Ovary (tissue), 9 donors: ENCODE results near the gene DCST1. TPM values are rescaled to one million over a fixed set of nuclear protein-coding genes. Genes with fewer than 3 reads are reported as not detected.

Experiments used
- DNase-seq, 5 donors: peaks; one replicate each; pipeline ENCODE4 v3.0.0-alpha.2; 2019 to 2020
- H3K27ac ChIP-seq, 2 donors: fragments of 200-600 bp; one replicate each; pipeline versions ENCODE4 v1.5.1 to v1.8.0; 2019 to 2022
- H3K27me3 ChIP-seq: fragments of 200-600 bp; one replicate; pipeline ENCODE4 v1.8.0; 2022
- H3K36me3 ChIP-seq: fragments of 200-600 bp; sonication (generic); one replicate; pipeline ENCODE4 v1.5.1; 2019
- H3K4me1 ChIP-seq: one replicate; pipeline ENCODE4 v1.8.1; 2013; ENCODE audit warnings: mild to moderate bottlenecking, moderate library complexity; ENCODE audit not compliant: insufficient read depth
- H3K4me3 ChIP-seq: fragments of 200-600 bp; sonication (generic); one replicate; pipeline ENCODE4 v1.5.1; 2017
- H3K9me3 ChIP-seq, 2 donors: fragments of 200-600 bp in 1 of 2; sonication (generic) in 1 of 2; one replicate each; pipeline versions ENCODE4 v1.5.1 to v1.8.1; 2013 to 2019; ENCODE audit warnings: mild to moderate bottlenecking in 1 of 2, moderate library complexity in 1 of 2
- CTCF ChIP-seq, 3 donors: fragments of 450-650 bp in 2 of 3; fragments of 200-600 bp in 1 of 3; IDR thresholded peaks; one replicate each; pipeline versions ENCODE4 v1.5.1 to v1.8.0; 2016 to 2022; ENCODE audit warnings: antibody characterized with exemption in 3 of 3, mild to moderate bottlenecking in 1 of 3
- EP300 ChIP-seq: sonication (generic); formaldehyde crosslinking; IDR thresholded peaks from one replicate; pipeline ENCODE4 v1.6.1; 2017; ENCODE audit warnings: antibody characterized with exemption
- POLR2A ChIP-seq: fragments of 450-650 bp; IDR thresholded peaks from one replicate; pipeline ENCODE4 v1.6.1; 2017; ENCODE audit warnings: antibody characterized with exemption, mild to moderate bottlenecking, moderate library complexity
- WGBS, 3 donors: extraction: QIAGEN DNeasy Blood & Tissue Kit in 1 of 3; methylation state at CpG; one replicate each; pipeline versions ENCODE4 v1.1.5 to v1.1.7; 2013 to 2017; 5-methylcytosine and 5-hydroxymethylcytosine counted together
- intact Hi-C, 4 donors: fragments of 100-400 bp; cut with DNase I; formaldehyde crosslinking; loops; one replicate each; pipeline versions ENCODE4 v1.11.0 to v1.15.1; 2022 to 2023
- polyA plus RNA-seq, 2 donors: library from polyadenylated mRNA; stranded (reverse); fragments of 200-250 nt in 1 of 2; fragments of 350-450 nt in 1 of 2; fragmentation: Illumina TruSeq in 1 of 2; extraction: RNeasy Lipid Tissue Mini Kit (QIAGEN cat#74804) in 1 of 2; gene quantifications; one replicate each; pipeline ENCODE4 v1.2.3, GENCODE V29; 2013 to 2014
- total RNA-seq, 7 donors: library from RNA; depleted of rRNA in 2 of 7; stranded (reverse); fragments of >200 nt in 2 of 7; fragmentation: NEBNext Ultra II Directional in 3 of 7; extraction: Animal tissue kit (Norgen Biotek cat#: 25700) in 3 of 7; gene quantifications; one replicate each; pipeline versions ENCODE4 v1.1.0 to v1.2.4, GENCODE V29; 2016 to 2023
- donor health status: DM: no; HTN: no; CAD: no; lungs with moderate emphysema.
- donor health status: DM: no; HTN: no; CAD: no.
- donor health status: Bipolar disorder and iron deficiency.
- donor health status: DM: yes; HTN: yes; CAD: no.
- donor health status: DM: no; HTN: no; CAD: no.
- donor health status: DM: yes; HTN: yes; CAD: no.

Gene DCST1
- total and polyA plus RNA-seq, 9 donors = 0.06 to 0.80 (median 0.30) TPM; not detected in 4

GRCh38 chr1:155009221-155009711, 24.4 kb upstream of the DCST1 start:
- no peak overlapping the region for H3K4me3 ChIP-seq
- 89 to 96% (median 91%) methylated on average over 12 of the region's 12 CpGs for WGBS, 3 donors
- TF ChIP-seq POLR2A (no peak), EP300 (no peak), CTCF (IDR thresholded peaks at IDR 0.05) (no peak)

GRCh38 chr1:155009742-155010141, 23.9 kb upstream of the DCST1 start:
- Histone ChIP-seq H3K4me1 (peaks cover 15% of the 10 kb centered on the region), H3K36me3 (no peaks in the 10 kb centered on the region), H3K9me3 (no peaks in the 10 kb centered on the region), H3K27me3 (no peaks in the 10 kb centered on the region), H3K4me3 (no peak overlapping the region), H3K27ac (no peak overlapping the region)
- no peak for TF ChIP-seq EP300
- no peak for TF ChIP-seq POLR2A
- no peak for TF ChIP-seq CTCF (IDR thresholded peaks at IDR 0.05)
- WGBS, 3 donors = 92 to 93% (median 92%) methylated on average over 5 of the region's 5 CpGs
- DNase-seq = no peak
- intact Hi-C loops = no loop called here

More at GRCh38 chr1:155009221-155009711, 24.4 kb upstream of the DCST1 start:
- H3K27ac ChIP-seq = no peak overlapping the region
- H3K36me3 ChIP-seq = no peaks in the 10 kb centered on the region
- intact Hi-C loops = no loop called here
- H3K9me3 ChIP-seq = no peaks in the 10 kb centered on the region
- H3K4me1 ChIP-seq = peaks cover 19% of the 10 kb centered on the region
- H3K27me3 ChIP-seq = no peaks in the 10 kb centered on the region
- DNase-seq = peak in 1 of 5 donors; percentile 25

- Histone ChIP-seq H3K9me3 (no peaks in the 10 kb centered on the region), H3K27me3 (no peaks in the 10 kb centered on the region), H3K36me3 (no peaks in the 10 kb centered on the region), H3K4me1 (peaks cover 11% of the 10 kb centered on the region), H3K4me3 (no peak overlapping the region), H3K27ac (peak overlapping the region in 1 of 2 donors; percentile 38)
- WGBS, 3 donors = 63 to 75% (median 67%) methylated on average over 11 of the region's 11 CpGs
- intact Hi-C loops = no loop called here
- peak in 1 of 5 donors; percentile 26 for DNase-seq
- no peak for TF ChIP-seq POLR2A
- TF ChIP-seq CTCF (IDR thresholded peaks at IDR 0.05) = no peak
- no peak for TF ChIP-seq EP300
These were observed 23.3 kb upstream of the DCST1 start for GRCh38 chr1:155010211-155010918.

GRCh38 chr1:155011004-155011416, 22.6 kb upstream of the DCST1 start:
- WGBS, 3 donors = 68 to 73% (median 69%) methylated on average over 5 of the region's 5 CpGs
- peak in 1 of 5 donors; percentile 28 for DNase-seq
- Histone ChIP-seq H3K9me3 (no peaks in the 10 kb centered on the region), H3K27ac (peak overlapping the region in 1 of 2 donors; percentile 57), H3K4me1 (peaks cover 10% of the 10 kb centered on the region), H3K36me3 (no peaks in the 10 kb centered on the region), H3K4me3 (no peak overlapping the region), H3K27me3 (no peaks in the 10 kb centered on the region)
- intact Hi-C loops = no loop called here
- no peak for TF ChIP-seq POLR2A
- no peak for TF ChIP-seq CTCF (IDR thresholded peaks at IDR 0.05)
- TF ChIP-seq EP300 = no peak
